Endothelial cell of umbilical vein (primary cell): ENCODE data around the gene SMCO3. TPM values are rescaled to one million over a fixed set of nuclear protein-coding genes. Genes with fewer than 3 reads are reported as not detected.
A peak's percentile ranks its signal among the peaks of the same experiment; 100 is the strongest.

Experiments
- BruUV-seq: library from RNA; stranded (reverse); fragments of 400-500 nt; replicated peaks from 2 replicates; lab custom pipeline; 2021; lab: Mats Ljungman, UMichigan
- CTCF ChIA-PET: fragments of 300-600, 350-600 bp; sonication (Branson Sonifier 250); formaldehyde crosslinking; loops from one replicate; lab custom pipeline; 2021; ENCODE audit warnings: antibody characterized with exemption, inconsistent platforms; lab: Charles Lee
- POLR2A ChIA-PET: fragments of 300-600, 350-600 bp; sonication (Branson Sonifier 250); formaldehyde crosslinking; loops from one replicate; lab custom pipeline; 2021; ENCODE audit warnings: antibody characterized with exemption, inconsistent platforms; lab: Charles Lee
- DNase-seq: peaks from one replicate; pipeline ENCODE4 v3.0.0-alpha.2; 2011; ENCODE audit warnings: low read depth, low spot score
- FAIRE-seq: peaks from 2 replicates; lab custom pipeline; 2011; peaks lifted over from hg19 to GRCh38; lab: Jason Lieb, UNC
- H2AFZ ChIP-seq: 2 replicates; pipeline ENCODE4 v1.6.0; 2012; ENCODE audit warnings: low read depth, low read length, control low read depth, inconsistent platforms
- H3K27ac ChIP-seq: 2 replicates; pipeline ENCODE4 v1.5.1; 2011; ENCODE audit warnings: low read depth, mild to moderate bottlenecking, control low read depth, low read length, moderate library complexity; ENCODE audit not compliant: insufficient read depth
- H3K27me3 ChIP-seq, 2 experiments: 2 replicates each; pipeline versions ENCODE4 v1.6.0 to v1.6.1; 2011; ENCODE audit warnings: low read length in 2 of 2, mixed read lengths in 1 of 2; ENCODE audit not compliant: control insufficient read depth in 2 of 2, insufficient read depth in 2 of 2
- H3K36me3 ChIP-seq, 2 experiments: 2 replicates in 1 of 2; 3 replicates in 1 of 2; pipeline ENCODE4 v1.5.1; 2011; ENCODE audit warnings: low read length in 2 of 2, mild to moderate bottlenecking in 1 of 2, moderate library complexity in 1 of 2; ENCODE audit not compliant: control insufficient read depth in 2 of 2, insufficient read depth in 2 of 2; ENCODE audit errors: extremely low read depth in 1 of 2
- H3K4me1 ChIP-seq: 3 replicates; pipeline ENCODE4 v1.5.1; 2011; ENCODE audit warnings: mild to moderate bottlenecking, low read length; ENCODE audit not compliant: control insufficient read depth, insufficient read depth; ENCODE audit errors: extremely low read depth
- H3K4me2 ChIP-seq: 2 replicates; pipeline ENCODE4 v1.6.1; 2011; ENCODE audit warnings: low read length, control low read depth, mixed read lengths; ENCODE audit not compliant: insufficient read depth
- H3K4me3 ChIP-seq, 3 experiments: fragments of 200-600 bp in 1 of 3; sonication (generic), shearing (Covaris generic) in 1 of 3; replicated peaks in 1 of 3; 2 replicates each; pipeline ENCODE4 v1.5.1; 2011 to 2016; ENCODE audit warnings: control low read depth in 3 of 3, low read length in 3 of 3, mild to moderate bottlenecking in 2 of 3, inconsistent platforms in 1 of 3, low read depth in 1 of 3, moderate library complexity in 1 of 3; ENCODE audit not compliant: insufficient read depth in 1 of 3
- H3K79me2 ChIP-seq: 2 replicates; pipeline ENCODE4 v1.6.0; 2012; ENCODE audit warnings: low read length, inconsistent platforms; ENCODE audit not compliant: control insufficient read depth, insufficient read depth
- H3K9ac ChIP-seq: replicated peaks from 2 replicates; pipeline ENCODE3; 2011; ENCODE audit warnings: low read length, control low read depth; ENCODE audit not compliant: insufficient read depth; ENCODE audit errors: extremely low read depth
- H3K9me1 ChIP-seq: replicated peaks from 3 replicates; pipeline ENCODE4 v1.6.0; 2011; ENCODE audit warnings: mild to moderate bottlenecking, low read length; ENCODE audit not compliant: control insufficient read depth, insufficient read depth; ENCODE audit errors: extremely low read depth
- H3K9me3 ChIP-seq: replicated peaks from 2 replicates; pipeline ENCODE4 v1.5.1; 2012; ENCODE audit warnings: low read length, inconsistent platforms; ENCODE audit not compliant: control insufficient read depth, insufficient read depth
- H4K20me1 ChIP-seq: replicated peaks from 2 replicates; pipeline ENCODE3; 2011; ENCODE audit warnings: mild to moderate bottlenecking, low read length; ENCODE audit not compliant: control insufficient read depth, insufficient read depth; ENCODE audit errors: extremely low read depth
- CTCF ChIP-seq, 2 donors: IDR thresholded peaks; 1 replicate in 1 of 2; 2 replicates in 1 of 2; pipeline ENCODE4 v1.5.1; 2011; ENCODE audit warnings: low read length in 2 of 2, mild to moderate bottlenecking in 2 of 2, moderate library complexity in 2 of 2, control low read depth in 1 of 2, inconsistent platforms in 1 of 2, low read depth in 1 of 2; ENCODE audit not compliant: insufficient read depth in 1 of 2; ENCODE audit errors: extremely low read depth in 1 of 2
- EZH2 ChIP-seq: IDR thresholded peaks from 2 replicates; pipeline ENCODE4 v1.6.1; 2012; ENCODE audit warnings: borderline replicate concordance, low read depth, mild to moderate bottlenecking, moderate library complexity, low read length, inconsistent platforms; ENCODE audit not compliant: severe bottlenecking
- FOS ChIP-seq: IDR thresholded peaks from 2 replicates; pipeline ENCODE4 v1.6.1; 2011; ENCODE audit warnings: mild to moderate bottlenecking, low read length, moderate library complexity, borderline replicate concordance; ENCODE audit not compliant: insufficient read depth
- GATA2 ChIP-seq: IDR thresholded peaks from 2 replicates; pipeline ENCODE4 v1.7.0; 2011; ENCODE audit warnings: low read depth, mild to moderate bottlenecking, moderate library complexity, mixed read lengths, low read length; ENCODE audit not compliant: insufficient read length, insufficient read depth
- JUN ChIP-seq: IDR thresholded peaks from 2 replicates; pipeline ENCODE4 v1.6.1; 2011; ENCODE audit warnings: borderline replicate concordance, low read depth; ENCODE audit not compliant: insufficient read length, insufficient read depth
- MAX ChIP-seq: IDR thresholded peaks from 2 replicates; pipeline ENCODE4 v1.6.1; 2011; ENCODE audit not compliant: insufficient read depth, insufficient read length
- MYC ChIP-seq: IDR thresholded peaks from one replicate; pipeline ENCODE4 v1.6.1; 2011; ENCODE audit warnings: mild to moderate bottlenecking, low read depth, low read length
- POLR2A ChIP-seq: IDR thresholded peaks from 2 replicates; pipeline ENCODE4 v1.6.1; 2012; ENCODE audit warnings: low read depth, mild to moderate bottlenecking, control low read depth, low read length
- POLR2AphosphoS5 ChIP-seq: IDR thresholded peaks from 2 replicates; pipeline ENCODE4 v1.6.1; 2012; ENCODE audit warnings: low read depth, mild to moderate bottlenecking, control low read depth, low read length, moderate library complexity; ENCODE audit not compliant: insufficient read depth
- dilution Hi-C: fragments of 300-500 bp; cut with MboI; formaldehyde crosslinking; loops from one replicate; pipeline ENCODE4 v1.15.0; 2019; ENCODE audit warnings: low sequenced_read_pairs; ENCODE audit not compliant: extremely low pct_ligation_motif_present
- intact Hi-C: fragments of 100-400 bp; cut with micrococcal nuclease; formaldehyde crosslinking; loops from one replicate; pipeline ENCODE4 v1.10.0; 2022
- polyA plus RNA-seq, 4 experiments: library from polyadenylated mRNA; depleted of rRNA in 3 of 4; stranded (reverse) in 3 of 4; unstranded in 1 of 4; fragments of >200 nt; gene quantifications; 2 replicates each; pipeline versions ENCODE4 v1.2.1 to v1.2.3, GENCODE V29; 2011 to 2012; ENCODE audit warnings: missing spikeins in 1 of 4
- total RNA-seq: library from RNA; stranded (reverse); gene quantifications from 2 replicates; pipeline ENCODE4 v1.2.3, GENCODE V29; 2021

SMCO3 gene
- total and polyA plus RNA-seq, 2 donors (not counting 3 experiments of a cell fraction or from before 2014, with no cell fraction given): 0.33 to 0.35 TPM

- Histone ChIP-seq H3K4me3 (peak overlapping the region; percentile 76 to 98 (median 97)), H3K27ac (peak overlapping the region; percentile 90), H3K79me2 (peaks cover 45% of the 10 kb centered on the region), H3K36me3 (peaks cover 4 to 9% of the 10 kb centered on the region in 2 experiments), H3K9me1 (no peaks in the 10 kb centered on the region), H3K4me2 (peak overlapping the region; percentile 80), H3K9me3 (no peaks in the 10 kb centered on the region), H4K20me1 (no peaks in the 10 kb centered on the region), H3K9ac (peak overlapping the region; percentile 97), H3K27me3 (no peaks in the 10 kb centered on the region), H3K4me1 (peaks cover 17% of the 10 kb centered on the region), H2AFZ (peak overlapping the region; percentile 87)
- ChIA-PET CTCF (interaction anchor here (0.8 to 3.2 kb wide), 12 partner anchors 9 to 564 kb away, joined by 3 to 20 read pairs (median 6); partner anchors contain the start of gene RERG), POLR2A (interaction anchor here (0.7 to 1.3 kb wide), 6 partner anchors 8 to 42 kb away, joined by 3 to 12 read pairs (median 6); a partner anchor contains a TSS)
- intact Hi-C loops: loop anchor here (1.0 kb wide), 6 partner anchors 28 to 417 kb away; partner anchors contain the start of gene ARHGDIB
- FAIRE-seq (no peak), DNase-seq (no peak)
- TF ChIP-seq EZH2: no peak
- TF ChIP-seq MYC: no peak
- no peak for TF ChIP-seq GATA2
- TF ChIP-seq MAX: no peak
- no peak for TF ChIP-seq FOS
- no peak for TF ChIP-seq POLR2A
- no peak for TF ChIP-seq JUN
- TF ChIP-seq CTCF (IDR thresholded peaks at IDR 0.05; ENCODE audit: extremely low read depth in 1 of 2, insufficient read depth in 1 of 2, low read depth in 1 of 2, low read length in 2 of 2): no peak
- no peak for TF ChIP-seq POLR2AphosphoS5
- dilution Hi-C loops: no loop called here
- no TSS peak for BruUV-seq
These were observed 11.3 kb downstream of the SMCO3 start for GRCh38 chr12:14802721-14803010.
